Stimulated activated CD8-positive, alpha-beta memory T cell treated with anti-CD3 and anti-CD28 coated beads, Interleukin-15, amount 100 ng/mL, for 24 hours (primary cell): ENCODE measurements around the gene DNM3.

Source experiments
- DNase-seq: peaks from one replicate; pipeline ENCODE4 v3.0.0-alpha.2; 2020; ENCODE audit warnings: low read depth

The DNM3 gene

DNA sequence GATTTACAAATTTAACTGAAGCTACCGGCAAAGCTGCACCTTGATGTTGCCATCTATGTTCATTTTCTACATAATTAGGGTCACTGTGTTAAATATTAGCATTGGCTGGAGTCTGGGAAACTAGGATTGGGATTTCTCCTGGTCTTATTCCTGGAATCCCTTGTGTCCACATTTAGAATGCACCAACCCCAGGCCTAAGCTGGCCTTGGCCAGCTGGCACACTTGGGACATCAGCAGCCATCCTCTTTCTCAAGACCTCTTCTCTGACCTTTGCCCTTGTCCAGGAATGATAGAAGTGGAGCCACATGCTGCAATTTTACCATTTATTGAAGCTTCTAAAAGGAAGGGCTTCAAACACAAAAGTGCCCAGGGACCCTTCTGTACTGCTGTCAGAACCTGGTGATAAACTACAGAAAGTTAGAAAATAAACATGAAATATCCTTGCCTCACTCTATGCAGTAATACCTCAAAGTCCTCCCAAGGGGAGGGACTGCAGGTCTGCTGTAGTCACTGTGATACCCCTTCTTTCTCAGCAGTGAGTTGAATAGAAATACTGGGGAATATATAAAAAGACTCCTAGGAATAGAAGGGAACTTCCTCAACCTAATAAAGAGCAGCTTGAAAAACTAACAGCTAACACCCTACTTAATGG lies 616.3 kb downstream of the DNM3 start:
- no peak for DNase-seq

DNA sequence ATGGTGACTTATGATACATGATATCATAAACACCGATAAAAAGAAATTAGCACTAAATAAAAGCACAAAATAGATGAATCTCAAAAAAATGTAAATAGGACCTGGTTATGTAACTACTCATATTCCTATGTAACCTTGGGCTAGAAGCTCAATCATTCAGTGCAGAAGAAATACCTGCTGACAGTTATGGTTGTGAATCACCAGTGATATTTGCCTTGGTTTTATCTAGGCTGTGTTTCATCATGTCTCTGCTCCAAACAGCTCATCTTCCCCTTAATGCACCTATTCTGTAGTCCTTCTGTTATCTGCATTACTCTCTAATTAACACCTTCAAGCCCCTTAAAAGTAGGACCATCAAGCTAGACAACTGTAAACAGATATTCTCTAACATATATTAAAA lies 618.9 kb downstream of the DNM3 start:
- no peak for DNase-seq

DNA sequence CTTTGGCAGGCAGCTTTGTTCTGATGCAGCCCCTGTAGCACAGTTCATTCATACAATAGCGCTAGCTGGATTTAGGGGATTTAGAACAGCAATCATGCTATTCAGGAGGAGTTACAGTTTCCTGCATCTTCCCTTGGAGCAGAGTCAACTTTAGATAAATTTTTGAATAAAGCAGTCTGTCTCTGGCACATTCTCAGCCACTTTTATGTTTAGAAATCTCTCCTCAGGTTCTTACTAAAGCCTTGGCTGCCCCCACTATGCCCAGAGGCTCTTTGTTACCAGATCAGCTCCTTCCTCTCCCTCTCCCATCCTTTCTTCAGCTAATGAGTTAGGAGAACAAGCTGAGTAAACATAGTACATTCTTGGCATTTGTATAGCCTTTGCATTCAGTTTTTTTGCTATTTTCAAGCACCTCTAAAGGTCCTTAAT lies 619.6 kb downstream of the DNM3 start:
- no peak for DNase-seq
